ENCODE data around the gene ETS2. TPM values are rescaled to one million over a fixed set of nuclear protein-coding genes. Genes with fewer than 3 reads are reported as not detected.
A peak's percentile ranks its signal among the peaks of the same experiment; 100 is the strongest.

ETS2 gene
- total and polyA plus RNA-seq, 12 donors = 15.1 to 66.8 (median 44.6) TPM

DNA sequence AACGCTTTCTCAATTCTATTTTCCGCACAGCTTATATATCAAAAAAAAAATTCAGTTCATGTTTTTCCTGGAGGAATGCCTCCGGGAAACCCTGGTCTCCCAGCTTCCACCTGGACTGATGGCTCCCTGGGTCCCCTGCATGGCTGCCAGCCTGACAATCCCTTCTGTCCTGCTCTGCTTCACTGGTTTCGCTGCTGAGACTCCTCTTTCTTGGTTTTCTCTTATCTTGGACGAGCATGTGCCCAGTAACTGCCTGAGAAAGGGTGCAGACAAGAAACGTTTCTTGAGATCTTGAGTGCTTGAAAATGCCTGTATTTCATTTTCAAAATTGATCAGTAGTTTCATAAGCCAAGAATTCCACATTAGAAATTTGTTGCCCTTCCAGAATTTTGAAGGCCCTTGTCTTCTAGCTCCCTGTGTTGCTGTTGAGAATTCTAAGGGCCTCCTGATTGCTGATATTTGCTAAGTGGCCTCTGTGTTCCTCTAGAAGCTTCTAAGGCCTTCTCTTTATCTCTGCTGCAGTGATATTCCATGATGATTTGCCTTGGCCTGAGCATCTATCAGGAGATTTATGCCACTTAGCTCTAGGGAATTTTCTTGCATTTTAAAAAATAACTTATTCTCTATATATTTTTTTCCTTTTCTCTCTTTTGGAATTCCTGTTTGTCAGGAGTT, 44.7 kb downstream of the ETS2 start:
- Histone ChIP-seq H3K27ac (peak overlapping the region in 1 of 5 donors; percentile 52), H3K4me3 (no peak overlapping the region), H3K27me3 (no peaks in the 10 kb centered on the region), H3K4me1 (replicated peaks in 1 of 2) (no peaks in the 10 kb centered on the region), H3K36me3 (replicated peaks in 1 of 2) (no peaks in the 10 kb centered on the region), H3K9me3 (replicated peaks in 1 of 3) (no peaks in the 10 kb centered on the region)
- no peak for TF ChIP-seq POLR2A (IDR thresholded peaks at IDR 0.05)
- TF ChIP-seq CTCF (IDR thresholded peaks at IDR 0.05) = no peak
- intact Hi-C loops (cut with DNase I) = no loop called here
- DNase-seq = no peak
- 71 to 85% (median 76%) methylated on average over 6 of the region's 6 CpGs for whole genome bisulfite sequencing, 4 donors

- intact Hi-C loops (cut with DNase I) = no loop called here
- Histone ChIP-seq H3K4me1 (replicated peaks in 1 of 2) (no peaks in the 10 kb centered on the region), H3K27me3 (no peaks in the 10 kb centered on the region), H3K36me3 (replicated peaks in 1 of 2) (no peaks in the 10 kb centered on the region), H3K27ac (peak overlapping the region in 2 of 5 donors; percentile 28 to 52), H3K9me3 (replicated peaks in 1 of 3) (no peaks in the 10 kb centered on the region), H3K4me3 (no peak overlapping the region)
- DNase-seq = no peak
- 63 to 94% (median 86%) methylated on average over 1 of the region's 1 CpG for WGBS, 4 donors
- no peak for TF ChIP-seq POLR2A (IDR thresholded peaks at IDR 0.05)
- no peak for TF ChIP-seq CTCF (IDR thresholded peaks at IDR 0.05)
Observed at GRCh38 chr21:38851101-38851500, 45.4 kb downstream of the ETS2 start.

GRCh38 chr21:38852278-38852677, 46.5 kb downstream of the ETS2 start:
- 67 to 90% (median 75%) methylated on average over 3 of the region's 3 CpGs for WGBS, 4 donors
- intact Hi-C loops (cut with DNase I) = no loop called here
- H3K36me3 ChIP-seq (replicated peaks in 1 of 2) = no peaks in the 10 kb centered on the region
- no peak for DNase-seq
- no peak overlapping the region for H3K4me3 ChIP-seq
- H3K9me3 ChIP-seq (replicated peaks in 1 of 3) = no peaks in the 10 kb centered on the region
- no peak overlapping the region for H3K27ac ChIP-seq
- TF ChIP-seq CTCF (IDR thresholded peaks at IDR 0.05) = no peak
- no peak for TF ChIP-seq POLR2A (IDR thresholded peaks at IDR 0.05)
- no peaks in the 10 kb centered on the region for H3K27me3 ChIP-seq
- no peaks in the 10 kb centered on the region for H3K4me1 ChIP-seq (replicated peaks in 1 of 2)

GRCh38 chr21:38852708-38853107, 47.0 kb downstream of the ETS2 start:
- H3K4me1 ChIP-seq (replicated peaks in 1 of 2) = no peaks in the 10 kb centered on the region
- no peak overlapping the region for H3K4me3 ChIP-seq
- 57 to 71% (median 64%) methylated on average over 3 of the region's 3 CpGs for WGBS, 4 donors
- no peak for DNase-seq
- no peaks in the 10 kb centered on the region for H3K27me3 ChIP-seq
- H3K36me3 ChIP-seq (replicated peaks in 1 of 2) = no peaks in the 10 kb centered on the region
- no peaks in the 10 kb centered on the region for H3K9me3 ChIP-seq (replicated peaks in 1 of 3)
- no peak for TF ChIP-seq POLR2A (IDR thresholded peaks at IDR 0.05)
- no peak for TF ChIP-seq CTCF (IDR thresholded peaks at IDR 0.05)
- intact Hi-C loops (cut with DNase I) = no loop called here
- no peak overlapping the region for H3K27ac ChIP-seq
